Measurements from ENCODE around the gene TERT. TPM values are rescaled to one million over a fixed set of nuclear protein-coding genes. Genes with fewer than 3 reads are reported as not detected.
"Not testable (repeated sequence)": the region's sequence is repeated elsewhere in the genome, so short reads cannot be mapped to it uniquely, and the experiment has no call there.

Gene TERT
- total RNA-seq, 2 donors from 2014 or later = not detected

DNA sequence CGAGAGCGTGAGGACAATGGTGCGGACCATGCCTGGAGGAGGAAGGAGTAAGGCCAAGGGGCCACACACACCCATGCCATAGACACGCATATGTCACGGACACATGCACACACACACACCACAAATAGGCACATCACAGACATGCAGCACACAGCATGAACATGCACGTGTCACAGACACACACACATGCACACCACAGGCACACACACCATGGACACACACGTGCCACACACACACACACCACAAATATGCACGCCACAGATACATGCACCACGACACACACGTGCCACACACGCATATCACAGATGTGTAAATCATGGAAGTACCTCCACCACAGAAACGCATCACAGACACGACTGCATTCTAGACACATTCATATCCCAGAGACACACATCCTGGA, 16.7 kb downstream of the TERT start:
- no peak overlapping the region for H3K4me3 ChIP-seq
- no peaks in the 10 kb centered on the region for H3K9me3 ChIP-seq
- intact Hi-C loops (cut with DNase I) = no loop called here
- no peaks in the 10 kb centered on the region for H3K27me3 ChIP-seq
- no peak overlapping the region for H3K27ac ChIP-seq
- WGBS, 2 donors = 86 to 92% methylated on average over 11 to 13 of the region's 13 CpGs
- ATAC-seq (no peak), DNase-seq (no peak)
- H3K36me3 ChIP-seq (replicated peaks in 1 of 2; ENCODE audit: insufficient read depth in 1 of 2, low read depth in 2 of 2) = no peaks in the 10 kb centered on the region
- TF ChIP-seq POLR2A (IDR thresholded peaks at IDR 0.05) = no peak
- TF ChIP-seq CTCF (IDR thresholded peaks at IDR 0.05) = no peak
- no peaks in the 10 kb centered on the region for H3K4me1 ChIP-seq

- Histone ChIP-seq H3K36me3 (replicated peaks in 1 of 2; ENCODE audit: insufficient read depth in 1 of 2, low read depth in 2 of 2) (no peaks in the 10 kb centered on the region), H3K9me3 (no peaks in the 10 kb centered on the region), H3K4me3 (no peak overlapping the region), H3K27me3 (no peaks in the 10 kb centered on the region), H3K27ac (no peak overlapping the region), H3K4me1 (no peaks in the 10 kb centered on the region)
- TF ChIP-seq POLR2A (IDR thresholded peaks at IDR 0.05) (no peak), CTCF (IDR thresholded peaks at IDR 0.05) (no peak)
- DNase-seq (no peak), ATAC-seq (no peak)
- WGBS, 2 donors = 82 to 87% methylated on average over 3 to 10 of the region's 10 CpGs
- intact Hi-C loops (cut with DNase I) = no loop called here
Measured at GRCh38 chr5:1277781-1278180, 17.1 kb downstream of the TERT start.

DNA sequence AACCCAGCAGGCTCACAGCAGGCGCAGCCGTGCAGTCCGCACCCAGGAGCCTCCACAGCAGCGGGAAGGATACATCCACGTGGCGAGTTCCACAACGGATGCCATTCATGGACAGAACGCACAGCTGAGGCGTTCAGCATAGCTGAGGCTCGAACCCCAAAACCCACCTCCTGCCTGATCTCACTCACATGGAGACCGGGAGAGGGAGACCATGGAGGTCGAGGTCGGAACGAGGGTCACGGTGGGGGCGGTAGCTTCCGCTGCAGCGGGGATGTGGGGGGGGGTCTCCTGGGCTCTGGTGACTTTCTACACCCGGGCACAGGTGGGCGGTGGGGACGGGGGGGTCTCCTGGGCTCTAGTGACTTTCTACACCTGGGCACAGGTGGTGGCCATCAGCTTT, 17.5 kb downstream of the TERT start:
- no peaks in the 10 kb centered on the region for H3K9me3 ChIP-seq
- H3K4me3 ChIP-seq = no peak overlapping the region
- H3K27ac ChIP-seq = no peak overlapping the region
- WGBS, 2 donors = 77 to 80% methylated on average over 19 of the region's 21 CpGs
- TF ChIP-seq POLR2A (IDR thresholded peaks at IDR 0.05) (no peak), CTCF (IDR thresholded peaks at IDR 0.05) (no peak)
- no peak for DNase-seq
- no peaks in the 10 kb centered on the region for H3K4me1 ChIP-seq
- H3K36me3 ChIP-seq (replicated peaks in 1 of 2; ENCODE audit: insufficient read depth in 1 of 2, low read depth in 2 of 2) = no peaks in the 10 kb centered on the region
- no peaks in the 10 kb centered on the region for H3K27me3 ChIP-seq
- intact Hi-C loops (cut with DNase I) = no loop called here
- ATAC-seq = no peak

GRCh38 chr5:1276930-1277329, 17.9 kb downstream of the TERT start:
- TF ChIP-seq POLR2A (IDR thresholded peaks at IDR 0.05) = no peak
- TF ChIP-seq CTCF (IDR thresholded peaks at IDR 0.05) = no peak
- no peak for ATAC-seq
- H3K4me3 ChIP-seq = no peak overlapping the region
- no peaks in the 10 kb centered on the region for H3K27me3 ChIP-seq
- 75 to 87% methylated on average over 4 to 19 of the region's 20 CpGs for WGBS, 2 donors
- no peak for DNase-seq
- no peak overlapping the region for H3K27ac ChIP-seq
- intact Hi-C loops (cut with DNase I) = no loop called here
- H3K9me3 ChIP-seq = no peaks in the 10 kb centered on the region
- no peaks in the 10 kb centered on the region for H3K36me3 ChIP-seq (replicated peaks in 1 of 2; ENCODE audit: insufficient read depth in 1 of 2, low read depth in 2 of 2)
- no peaks in the 10 kb centered on the region for H3K4me1 ChIP-seq

DNA sequence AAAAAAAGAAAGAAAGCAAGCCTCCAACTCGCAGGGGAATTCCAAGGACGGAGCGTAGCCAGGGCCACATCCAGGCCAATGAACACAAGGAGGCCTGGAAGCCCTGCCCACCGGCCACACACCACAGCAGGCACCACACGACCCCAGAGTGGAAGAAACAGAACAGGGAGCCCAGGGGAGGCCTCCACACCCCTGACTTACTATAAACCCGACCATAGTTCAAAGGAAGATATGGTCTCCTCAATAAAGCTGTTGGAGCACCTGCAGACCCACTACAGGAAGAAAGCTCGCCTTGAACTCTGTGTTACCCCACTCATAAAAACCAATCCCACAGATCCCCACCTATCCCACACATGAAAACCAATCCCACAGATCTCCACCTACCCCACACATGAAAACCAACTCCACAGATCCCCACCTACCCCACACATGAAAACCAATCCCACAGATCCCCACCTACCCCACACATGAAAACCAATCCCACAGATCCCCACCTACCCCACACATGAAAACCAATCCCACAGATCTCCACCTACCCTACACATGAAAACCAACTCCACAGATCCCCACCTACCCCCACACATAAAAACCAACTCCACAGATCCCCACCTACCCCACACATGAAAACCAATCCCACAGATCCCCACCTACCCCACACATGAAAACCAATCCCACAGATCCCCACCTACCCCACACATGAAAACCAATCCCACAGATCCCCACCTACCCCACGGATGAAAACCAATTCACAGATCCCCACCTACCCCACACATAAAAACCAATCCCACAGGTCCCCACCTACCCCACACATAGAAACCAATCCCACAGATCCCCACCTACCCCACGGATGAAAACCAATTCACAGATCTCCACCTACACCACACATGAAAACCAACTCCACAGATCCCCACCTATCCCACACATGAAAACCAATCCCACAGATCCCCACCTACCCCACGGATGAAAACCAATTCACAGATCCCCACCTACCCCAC, 19.2 kb downstream of the TERT start:
- 52 to 54% methylated on average over 10 of the region's 10 CpGs for WGBS, 2 donors
- H3K36me3 ChIP-seq (replicated peaks in 1 of 2; ENCODE audit: insufficient read depth in 1 of 2, low read depth in 2 of 2); H3K27ac ChIP-seq; H3K27me3 ChIP-seq; intact Hi-C loops (cut with DNase I); H3K4me3 ChIP-seq; H3K4me1 ChIP-seq; DNase-seq; H3K9me3 ChIP-seq; ATAC-seq: not testable (repeated sequence)

Measured in body of pancreas (tissue), 4 donors.